ENCODE results near the gene PAIP1.
"Not testable (repeated sequence)": the region's sequence is repeated elsewhere in the genome, so short reads cannot be mapped to it uniquely, and the experiment has no call there.

The PAIP1 gene

DNA sequence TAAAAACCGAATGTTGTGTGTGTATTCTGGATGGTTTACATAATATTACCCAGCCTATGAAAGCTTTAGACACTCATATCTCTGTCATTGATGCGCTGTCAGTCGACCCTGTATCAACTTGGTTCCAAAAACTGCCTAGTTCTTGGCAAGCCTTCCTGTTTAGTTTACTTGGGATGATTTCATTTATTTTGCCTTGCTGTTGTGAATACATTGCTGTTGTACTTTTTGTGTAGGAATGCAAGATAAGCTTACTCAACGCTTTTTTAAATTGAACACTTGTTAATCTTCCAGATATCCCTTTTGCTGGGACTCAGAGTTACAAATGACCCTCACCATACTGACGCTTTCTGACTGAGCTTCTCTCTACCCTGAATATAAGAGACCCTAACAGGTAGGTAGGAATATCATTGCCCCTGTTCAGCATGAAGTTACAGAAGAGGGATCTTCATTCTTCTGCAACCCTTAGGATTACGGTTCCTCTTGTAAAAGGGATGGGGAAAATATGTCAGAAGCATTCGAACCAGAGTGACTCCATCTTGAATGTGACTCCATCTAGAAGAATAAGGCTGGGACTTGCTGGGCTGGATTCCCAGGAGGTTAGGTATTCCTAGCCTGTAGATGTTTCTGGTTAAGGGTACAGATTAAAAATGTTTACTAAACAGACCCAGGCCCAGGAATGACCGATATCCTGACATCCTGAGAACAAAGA is 13.7 kb upstream of the PAIP1 start:
- no peak for DNase-seq

DNA sequence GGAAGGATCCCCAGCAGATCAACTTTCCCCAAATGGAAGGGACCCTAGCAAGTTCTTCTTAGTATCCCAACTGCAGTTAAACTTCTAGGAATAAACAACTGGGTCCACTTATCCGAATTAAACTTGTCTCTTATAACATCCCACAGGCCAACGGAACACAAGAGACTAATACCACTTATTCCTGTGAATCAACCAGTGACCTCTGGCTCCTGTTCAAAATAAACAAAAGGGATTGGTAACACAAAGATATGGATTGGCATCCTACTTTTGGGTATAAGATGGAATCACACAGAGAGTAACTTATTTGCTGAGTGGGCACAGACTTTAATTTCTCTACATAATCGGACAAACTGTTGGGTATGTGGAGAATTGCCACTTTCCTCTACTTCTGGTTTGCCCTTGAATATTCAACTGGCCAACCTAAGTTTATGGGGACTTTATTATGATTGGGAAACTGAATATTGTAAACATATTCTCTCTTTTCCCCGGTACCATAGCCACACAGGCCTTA is 12.4 kb upstream of the PAIP1 start:
- DNase-seq, result no peak

DNA sequence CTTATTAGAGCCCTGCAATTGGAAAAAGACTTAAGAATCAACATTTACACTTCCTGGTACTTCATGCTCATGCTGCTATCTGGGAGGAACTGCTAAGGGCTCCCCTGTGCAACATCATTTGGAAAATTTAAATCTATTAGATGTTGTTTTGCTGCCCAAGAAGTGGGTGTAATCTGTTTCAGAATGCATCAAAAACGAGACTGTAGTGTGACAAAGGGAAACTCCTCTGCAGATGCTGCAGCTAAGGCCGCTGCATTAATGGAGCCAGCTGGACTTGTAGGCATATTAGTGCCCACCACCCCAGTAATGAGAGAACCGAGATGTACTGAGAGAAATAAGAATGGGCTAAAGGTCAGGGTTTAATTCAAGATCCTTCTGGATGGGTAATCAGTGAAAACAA is 11.1 kb upstream of the PAIP1 start:
- DNase-seq, result no peak

DNA sequence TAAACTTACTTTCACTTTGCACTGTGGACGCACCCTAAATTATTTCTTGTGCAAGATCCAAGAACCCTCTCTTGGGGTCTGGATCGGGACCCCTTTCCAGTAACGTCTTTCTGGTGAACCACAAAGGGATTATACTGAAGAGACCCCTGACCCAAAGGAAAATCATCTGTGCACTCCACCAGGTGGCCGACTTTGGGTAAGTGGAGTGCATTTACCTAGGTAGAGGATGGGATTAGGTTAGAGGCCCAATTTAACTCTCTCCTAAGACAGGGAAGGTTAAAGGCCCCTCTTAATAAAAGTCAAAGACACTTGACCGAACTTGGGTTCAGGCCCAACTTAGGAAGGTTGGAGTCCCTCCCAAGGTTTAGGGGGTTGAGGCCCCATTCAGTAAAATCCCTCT is 8.2 kb upstream of the PAIP1 start:
- no peak for DNase-seq

DNA sequence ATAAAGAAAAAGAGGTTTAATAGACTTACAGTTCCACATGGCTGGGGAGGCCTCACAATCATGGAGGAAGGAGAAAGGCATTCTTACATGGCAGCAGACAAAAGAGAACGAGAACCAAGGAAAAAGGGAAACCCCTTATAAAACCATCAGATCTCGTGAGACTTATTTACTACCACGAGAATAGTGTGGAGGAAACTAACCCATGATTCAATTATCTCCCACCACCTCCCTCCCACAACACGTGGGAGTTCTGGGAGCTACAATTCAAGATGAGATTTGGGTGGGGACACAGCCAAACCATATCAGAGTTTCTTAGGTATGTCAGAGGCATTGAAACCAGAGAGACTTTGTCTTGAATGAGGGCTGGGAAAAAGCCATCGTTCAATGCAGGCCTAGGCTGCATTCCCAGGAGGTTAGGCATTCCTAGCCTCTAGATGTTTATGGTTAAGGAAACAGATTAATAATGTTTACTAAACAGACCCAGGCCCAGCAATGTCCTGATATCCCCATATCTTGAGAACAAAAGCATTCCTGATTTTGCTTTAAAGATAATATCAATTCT is 7.5 kb upstream of the PAIP1 start:
- DNase-seq, result no peak

DNA sequence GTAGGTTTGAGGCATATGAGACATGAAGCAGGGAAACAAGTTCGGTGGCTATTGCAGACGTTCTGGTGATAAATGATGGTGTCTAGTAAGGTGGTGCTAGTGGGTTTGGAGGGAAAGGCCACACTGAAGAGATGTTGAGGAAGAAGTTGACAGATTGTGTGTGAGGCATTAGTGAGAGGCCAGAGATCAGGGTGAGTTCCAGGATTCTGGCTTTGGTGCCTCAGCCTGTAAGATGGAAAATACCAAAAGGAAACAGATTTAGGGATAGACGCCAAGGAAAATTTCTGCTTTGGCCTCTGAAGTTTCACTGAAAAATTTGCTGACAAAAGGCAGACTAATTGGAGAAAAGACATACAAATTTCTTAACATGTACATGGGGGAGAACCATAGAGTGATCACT is 6.4 kb upstream of the PAIP1 start:
- DNase-seq, result no peak

DNA sequence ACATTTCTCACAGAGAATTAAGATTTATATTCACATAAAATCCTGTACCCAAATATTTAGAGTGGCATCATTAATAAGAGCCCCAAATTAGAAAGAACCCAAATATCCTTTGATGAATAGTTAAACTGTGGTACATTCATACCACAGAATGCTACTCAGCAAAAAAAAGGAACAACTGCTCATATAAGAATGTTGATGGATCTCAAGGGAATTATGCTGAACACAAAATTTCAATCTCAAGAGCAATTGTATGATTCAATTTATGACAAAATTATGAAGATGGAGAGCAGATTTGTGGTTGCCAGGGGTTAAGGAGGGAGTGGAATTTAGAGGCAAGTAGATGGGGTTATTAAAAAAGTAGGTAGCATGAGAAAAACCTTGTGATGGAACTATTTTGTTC is 4.5 kb upstream of the PAIP1 start:
- DNase-seq, result no peak

DNA sequence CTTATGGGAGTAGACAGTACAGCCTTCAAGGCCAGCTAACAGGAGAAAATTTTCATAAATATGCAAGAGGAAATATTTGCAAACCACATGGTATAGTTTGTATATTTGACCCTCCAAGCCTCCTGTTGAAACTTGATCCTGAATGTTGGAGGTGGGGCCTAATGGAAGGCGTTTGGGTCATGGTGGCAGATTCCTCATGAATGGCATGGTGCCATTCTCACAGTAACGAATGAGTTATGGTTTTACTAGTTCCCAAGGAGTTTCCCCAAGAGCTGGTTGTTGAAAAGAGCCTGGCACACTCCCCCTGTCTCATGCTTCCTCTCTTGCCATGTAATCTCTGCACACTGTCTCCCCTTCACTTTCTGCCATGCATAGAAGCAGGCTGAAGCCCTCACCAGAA is 3.3 kb upstream of the PAIP1 start:
- no peak for DNase-seq

DNA sequence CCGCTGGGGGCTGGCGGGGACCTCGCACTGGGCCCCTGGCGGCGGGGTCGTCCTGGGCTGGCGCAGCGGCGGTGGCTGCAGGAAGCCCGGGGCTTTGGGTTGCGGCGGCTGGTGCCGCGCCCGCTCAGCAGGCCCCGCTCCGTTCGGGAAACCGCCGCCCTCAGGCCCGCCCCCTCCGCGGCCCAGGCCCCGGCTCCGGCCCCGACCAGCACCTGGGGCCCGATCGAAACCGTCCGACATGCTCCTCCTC is 345 bp downstream of the PAIP1 start:
- not testable (repeated sequence) for DNase-seq

DNA sequence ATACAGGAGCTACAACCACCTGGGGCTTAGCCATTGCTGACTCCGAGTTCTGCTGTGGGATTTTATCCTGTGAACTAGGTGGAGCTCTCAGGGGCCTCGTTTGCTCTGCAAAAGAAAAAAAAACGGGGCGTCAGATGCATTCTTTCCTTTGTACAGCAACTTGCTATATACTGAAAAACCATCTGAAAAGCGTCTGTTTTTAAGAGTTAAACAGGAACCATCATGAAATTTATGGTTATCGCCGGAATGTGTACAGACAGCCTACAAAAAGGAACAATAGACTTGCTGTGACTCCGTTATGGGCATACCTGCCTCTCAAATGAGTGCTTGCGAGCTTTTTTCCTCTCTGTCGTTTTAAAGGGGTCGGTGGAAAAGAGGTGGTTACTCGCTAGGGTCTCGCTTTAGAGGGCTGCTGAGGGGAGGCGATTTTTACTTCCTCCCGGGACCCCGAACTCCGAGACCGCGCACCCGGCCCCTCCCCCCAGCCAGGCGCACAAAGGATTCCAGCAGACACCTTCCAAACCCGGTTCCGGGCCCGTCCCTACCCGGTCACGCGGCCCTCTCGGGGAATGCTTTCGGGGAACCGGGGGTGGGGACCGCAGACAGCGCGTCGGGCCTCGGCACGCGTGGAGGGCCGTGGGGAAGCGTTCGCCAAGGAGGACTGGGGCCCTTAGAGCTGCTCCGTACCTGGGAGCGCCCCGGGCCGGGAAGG is 826 bp downstream of the PAIP1 start:
- peak; percentile 58 to 76 (median 64) for DNase-seq

DNA sequence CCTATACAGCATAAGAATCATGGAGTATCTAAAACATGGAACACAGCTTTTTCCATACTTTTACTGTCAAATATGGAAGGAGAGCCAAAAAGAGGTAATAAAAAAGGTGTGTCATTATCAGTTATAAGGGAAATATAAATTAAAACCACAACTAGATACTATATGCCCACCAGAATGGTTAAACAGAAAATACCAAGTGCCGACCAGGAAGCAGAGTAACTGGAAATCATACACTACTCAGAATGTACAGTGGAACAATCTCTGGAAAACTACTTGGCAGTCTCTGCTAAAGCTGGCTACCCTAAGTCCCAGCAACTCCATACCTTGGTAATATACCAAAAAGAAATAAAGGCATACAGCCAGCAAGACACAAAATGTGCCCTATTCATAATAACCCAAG is 2.4 kb downstream of the PAIP1 start:
- no peak for DNase-seq

DNA sequence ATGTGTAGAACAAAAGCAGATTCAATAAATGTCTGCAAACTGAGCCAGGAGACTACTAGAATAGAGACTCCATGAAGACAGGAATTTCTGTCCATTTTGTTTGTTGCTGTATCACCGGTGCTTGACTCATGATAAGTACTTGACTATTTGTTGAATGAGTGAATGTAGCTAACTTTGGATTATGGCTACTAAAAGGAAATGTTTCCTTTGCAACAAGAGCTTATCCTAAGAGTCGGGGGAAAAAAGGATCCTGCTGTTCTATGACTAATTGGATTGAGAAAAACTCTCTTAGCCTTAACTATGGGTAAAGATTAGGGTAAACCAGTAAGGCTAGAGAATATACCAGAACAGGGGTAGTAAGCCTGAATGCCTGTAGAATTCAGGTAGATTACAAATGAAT is 3.5 kb downstream of the PAIP1 start:
- no peak for DNase-seq

DNA sequence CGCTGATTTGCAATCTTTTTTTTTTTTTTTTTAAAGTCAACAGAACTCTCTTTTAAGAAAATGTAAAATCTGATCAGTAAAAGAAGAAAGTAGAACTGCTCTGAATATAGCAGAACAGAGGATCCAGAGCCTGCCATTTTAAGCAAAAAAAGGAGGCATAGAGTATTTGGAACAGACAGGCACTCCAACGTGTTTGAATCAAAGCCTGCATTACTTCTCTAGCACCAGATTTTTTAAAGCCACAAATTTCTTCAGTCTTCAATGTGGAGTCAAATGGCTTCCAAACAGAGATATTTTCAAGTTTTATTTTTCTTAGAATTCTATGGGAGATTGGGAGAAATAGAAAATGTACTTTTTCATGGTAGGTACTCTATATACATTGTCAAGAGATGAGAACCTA is 5.1 kb downstream of the PAIP1 start:
- no peak for DNase-seq

DNA sequence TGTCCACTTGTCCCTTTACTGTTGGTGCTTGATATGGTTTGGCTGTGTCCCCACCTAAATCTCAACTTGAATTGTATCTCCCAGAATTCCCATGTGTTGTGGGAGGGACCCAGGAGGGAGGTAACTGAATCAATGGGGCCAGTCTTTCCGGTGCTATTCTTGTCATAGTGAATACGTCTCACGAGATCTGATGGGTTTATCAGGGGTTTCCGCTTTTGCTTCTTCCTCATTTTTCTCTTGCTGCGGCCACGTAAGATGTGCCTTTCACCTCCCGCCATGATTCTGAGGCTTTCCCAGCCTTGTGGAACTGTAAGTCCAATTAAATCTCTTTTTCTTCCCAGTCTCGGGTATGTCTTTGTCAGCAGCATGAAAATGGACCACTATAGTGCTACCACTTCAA is 7.6 kb downstream of the PAIP1 start:
- not testable (repeated sequence) for DNase-seq

DNA sequence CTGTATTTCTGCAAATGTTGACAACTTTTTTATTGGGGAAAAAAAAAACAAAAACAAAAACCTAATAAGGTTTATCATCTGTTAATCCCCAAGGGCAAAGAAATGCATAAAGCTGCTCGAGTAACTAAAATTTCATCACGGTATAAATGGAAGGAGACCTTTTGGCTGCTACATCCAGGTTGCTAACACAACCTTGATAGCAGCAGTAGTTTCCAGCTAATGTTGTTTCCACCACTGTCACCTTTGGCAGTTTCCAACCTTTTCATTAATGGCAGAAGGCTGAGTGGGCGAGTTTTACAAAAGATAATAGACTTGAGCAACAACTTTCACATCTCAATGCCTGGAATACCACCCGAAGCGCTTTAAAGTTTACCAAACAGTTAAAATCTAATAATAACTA is 8.5 kb downstream of the PAIP1 start:
- no peak for DNase-seq

DNA sequence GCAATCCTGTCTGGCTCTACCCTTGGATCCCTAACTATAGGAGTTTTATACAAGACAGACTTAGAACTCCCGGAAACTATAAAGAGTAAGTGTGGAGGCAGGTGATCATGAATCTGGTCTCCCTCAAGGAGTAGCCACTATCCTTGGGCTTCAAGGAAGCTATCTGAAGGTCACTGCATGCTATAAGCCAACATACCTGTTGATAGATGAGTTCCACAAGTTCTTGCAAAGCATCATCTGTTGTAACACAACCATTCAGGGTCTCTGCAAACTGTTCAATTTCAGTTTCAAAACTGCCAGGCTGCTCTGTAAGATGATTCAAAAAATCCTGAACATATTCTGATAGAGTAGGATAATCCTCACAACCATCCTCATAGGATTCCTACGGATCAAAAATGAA is 9.3 kb downstream of the PAIP1 start:
- DNase-seq, result no peak

DNA sequence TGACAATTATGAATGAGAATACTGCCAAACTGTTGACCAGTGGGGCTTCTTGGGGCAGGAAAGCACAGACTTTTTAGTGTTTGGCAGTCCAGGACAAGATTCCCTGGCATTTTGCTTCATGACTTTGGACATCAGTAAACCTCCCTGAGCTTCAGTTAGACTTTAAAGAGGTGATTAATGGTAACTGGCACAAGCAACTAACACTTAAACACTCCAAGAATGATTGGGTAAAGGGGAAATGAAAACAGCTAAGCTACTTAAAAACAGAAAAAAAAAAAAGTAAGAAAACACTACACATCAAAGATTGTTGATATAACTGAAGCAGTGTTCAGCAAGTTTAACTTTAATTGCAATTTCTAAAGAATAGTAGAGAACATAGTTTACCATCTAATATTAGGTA is 13.4 kb downstream of the PAIP1 start:
- DNase-seq, result no peak

DNA sequence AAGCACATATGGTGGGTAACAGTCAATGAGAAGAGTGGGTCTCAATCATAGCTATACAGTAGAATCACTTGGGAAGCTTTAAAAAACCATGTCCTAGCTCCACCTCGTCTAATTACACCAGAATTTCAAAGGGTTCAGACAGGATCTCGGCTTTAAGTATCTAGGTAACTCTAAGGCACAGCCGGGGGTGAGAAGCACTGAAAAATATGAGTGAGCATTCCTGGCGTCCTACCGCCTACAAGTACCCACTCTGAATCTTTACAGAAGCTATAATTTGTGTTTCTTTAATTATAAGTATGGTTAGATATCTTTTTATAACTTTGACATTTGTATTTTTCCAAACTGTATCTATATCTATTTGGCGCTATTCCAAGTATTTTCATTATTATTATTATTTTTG is 16.1 kb downstream of the PAIP1 start:
- DNase-seq, result no peak

DNA sequence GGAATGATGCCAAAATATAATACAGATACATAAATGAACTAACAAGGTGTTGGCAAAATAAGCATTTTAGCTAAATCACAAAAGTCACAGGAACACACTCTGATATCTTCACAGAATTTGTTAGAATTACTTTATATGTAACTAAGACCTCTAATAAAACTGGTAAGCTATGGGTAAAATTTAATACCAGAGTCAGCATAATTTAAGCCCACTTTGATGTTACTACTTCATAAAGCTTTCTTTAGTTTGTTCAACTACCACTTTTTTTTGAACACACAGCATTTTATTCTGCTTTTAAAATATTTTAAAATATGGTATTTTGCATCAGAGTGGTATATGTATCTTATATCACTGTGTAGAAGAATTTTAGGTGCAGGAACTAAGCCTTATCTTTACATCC is 19.9 kb downstream of the PAIP1 start:
- no peak for DNase-seq

DNA sequence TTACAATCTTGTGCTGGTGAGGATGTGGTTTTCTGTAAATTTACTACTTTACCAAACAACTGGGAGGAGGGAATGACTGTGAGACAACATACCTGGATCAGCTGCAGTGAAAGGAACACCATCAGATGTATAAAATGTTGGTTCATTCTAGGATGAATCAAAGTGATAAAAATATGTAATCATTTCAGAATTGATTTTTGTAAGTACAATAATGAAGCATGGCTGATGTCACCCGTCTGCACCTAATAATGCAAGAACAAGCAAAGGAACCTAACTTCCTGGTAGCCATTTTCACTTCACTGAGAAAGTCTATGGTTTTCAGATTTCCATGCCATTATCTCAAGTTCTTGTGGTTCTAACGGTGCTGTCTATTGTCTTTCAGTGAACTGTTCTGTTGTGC is 23.2 kb downstream of the PAIP1 start:
- no peak for DNase-seq

DNA sequence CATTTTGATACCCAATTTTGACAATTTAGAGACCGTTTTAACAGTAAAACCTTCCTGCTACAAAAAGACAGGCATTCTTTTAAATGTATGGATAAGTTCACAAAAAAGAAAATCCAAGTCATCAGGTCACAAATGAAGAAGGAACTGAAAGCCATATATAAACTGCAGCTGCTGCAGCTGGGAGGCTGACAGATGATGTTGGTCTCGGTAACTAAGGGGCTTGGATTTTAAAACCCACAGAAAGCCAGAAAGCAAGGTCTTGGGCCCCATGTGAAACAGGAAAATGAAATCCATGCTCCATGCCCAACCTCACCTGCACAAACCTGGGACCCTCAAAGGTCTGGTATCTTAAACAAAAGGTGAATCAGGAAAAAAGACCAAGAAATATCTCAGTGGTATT is 26.2 kb downstream of the PAIP1 start:
- no peak for DNase-seq

DNA sequence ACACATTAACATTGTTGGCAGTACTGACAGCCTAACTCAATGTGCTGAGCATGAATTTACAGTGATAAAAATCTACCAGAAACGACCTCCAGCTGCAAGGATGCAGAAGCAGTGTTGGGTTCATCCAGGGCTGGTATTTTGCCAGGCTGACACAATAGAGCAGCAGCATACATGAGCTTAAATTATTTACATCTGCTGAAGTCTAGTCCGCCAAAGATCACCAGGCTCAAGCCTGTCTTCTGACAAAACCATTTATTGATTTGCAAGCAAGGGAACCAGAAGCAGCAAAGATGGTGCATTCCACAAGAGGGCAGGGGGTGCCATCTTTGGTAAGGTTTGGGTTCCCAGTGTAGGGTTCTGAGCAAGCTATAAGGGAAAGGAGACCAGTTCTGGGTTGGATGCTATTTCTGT is 33.2 kb downstream of the PAIP1 start:
- no peak for DNase-seq

DNA sequence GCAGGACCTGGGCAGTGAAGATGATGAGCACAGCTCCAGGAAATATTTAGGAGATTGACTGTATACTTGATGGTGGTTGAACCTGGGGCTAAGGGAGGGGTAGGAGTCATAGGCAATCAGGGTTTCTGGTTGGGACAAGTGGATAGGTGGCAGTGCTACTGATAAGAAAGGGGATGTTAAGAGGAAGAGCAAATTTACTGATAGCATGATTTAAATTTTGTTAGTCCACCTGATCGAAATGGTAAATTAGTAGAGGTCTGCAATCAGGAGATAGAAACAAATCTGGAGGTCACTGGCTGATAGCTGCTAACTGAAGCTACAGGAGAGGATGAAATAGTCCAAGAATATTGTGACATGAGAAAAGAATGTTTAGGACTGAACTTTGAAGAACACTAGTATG is 36.3 kb downstream of the PAIP1 start:
- no peak for DNase-seq

DNA sequence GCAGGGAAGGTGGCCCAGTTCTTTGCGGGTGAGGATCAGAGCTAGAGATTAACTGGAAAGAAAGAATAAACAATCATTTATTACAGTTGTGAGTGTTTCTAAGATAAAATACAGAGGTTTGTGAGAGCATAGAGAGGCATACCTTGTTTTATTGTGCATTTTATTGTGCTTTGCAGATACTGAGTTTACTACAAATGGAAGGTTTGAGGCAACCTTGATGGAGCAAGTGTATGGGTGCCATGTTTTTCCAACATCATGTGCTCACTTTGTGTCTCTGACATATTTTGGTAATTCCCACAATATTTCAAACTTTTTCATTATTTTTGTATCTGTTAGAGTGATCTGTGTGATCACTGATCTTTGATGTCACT is 41.2 kb downstream of the PAIP1 start:
- DNase-seq, result peak in 3 of 4 experiments; percentile 10 to 31 (median 22)

All from suppressor macrophage (primary cell).